ENCODE measurements around the gene FLT3LG.
"Not testable (repeated sequence)": the region's sequence is repeated elsewhere in the genome, so short reads cannot be mapped to it uniquely, and the experiment has no call there.

The FLT3LG gene

GRCh38 chr19:49441210-49441959 is 32.6 kb upstream of the FLT3LG start, which contains the start of gene SLC17A7:
SLC17A7 (minus strand) TSS chr19:49441527; CDS start chr19:49441379, 148 bp downstream.
- DNase-seq (ENCODE audit: low read depth) = no peak
- TF ChIP-seq CTCF (IDR thresholded peaks at IDR 0.05; ENCODE audit: low read length, missing control alignments) = no peak
- H3K4me3 ChIP-seq (replicated peaks; ENCODE audit: low read depth, low read length) = no peak within 1 kb of the TSS

GRCh38 chr19:49441960-49442350 is 32.1 kb upstream of the FLT3LG start:
- no peak overlapping the region for H3K4me3 ChIP-seq (replicated peaks; ENCODE audit: low read depth, low read length)
- DNase-seq (ENCODE audit: low read depth) = no peak

GRCh38 chr19:49442354-49442753 is 31.7 kb upstream of the FLT3LG start:
- TF ChIP-seq CTCF (IDR thresholded peaks at IDR 0.05; ENCODE audit: low read length, missing control alignments) = no peak
- DNase-seq (ENCODE audit: low read depth) = no peak

More at GRCh38 chr19:49441960-49442350, 32.1 kb upstream of the FLT3LG start:
- no peak for TF ChIP-seq CTCF (IDR thresholded peaks at IDR 0.05; ENCODE audit: low read length, missing control alignments)

GRCh38 chr19:49442771-49443365 is 31.1 kb upstream of the FLT3LG start:
- TF ChIP-seq CTCF (IDR thresholded peaks at IDR 0.05; ENCODE audit: low read length, missing control alignments) = no peak
- H3K4me3 ChIP-seq (replicated peaks; ENCODE audit: low read depth, low read length) = peak overlapping the region; percentile 66
- DNase-seq (ENCODE audit: low read depth) = peak; percentile 87

More at GRCh38 chr19:49442354-49442753, 31.7 kb upstream of the FLT3LG start:
- peak overlapping the region; percentile 66 for H3K4me3 ChIP-seq (replicated peaks; ENCODE audit: low read depth, low read length)

- TF ChIP-seq CTCF (IDR thresholded peaks at IDR 0.05; ENCODE audit: low read length, missing control alignments) = peak; percentile 70
Observed at GRCh38 chr19:49443366-49444099, 30.5 kb upstream of the FLT3LG start.

GRCh38 chr19:49444100-49444700 is 29.8 kb upstream of the FLT3LG start:
- not testable (repeated sequence) for H3K4me3 ChIP-seq (replicated peaks; ENCODE audit: low read depth, low read length); DNase-seq (ENCODE audit: low read depth)

More at GRCh38 chr19:49443366-49444099, 30.5 kb upstream of the FLT3LG start:
- H3K4me3 ChIP-seq (replicated peaks; ENCODE audit: low read depth, low read length) = peak overlapping the region; percentile 66
- DNase-seq (ENCODE audit: low read depth) = peak; percentile 96

- no peak for TF ChIP-seq CTCF (IDR thresholded peaks at IDR 0.05; ENCODE audit: low read length, missing control alignments)
- H3K4me3 ChIP-seq (replicated peaks; ENCODE audit: low read depth, low read length) = no peak overlapping the region
- DNase-seq (ENCODE audit: low read depth) = no peak
Observed at GRCh38 chr19:49445997-49446396, 28.0 kb upstream of the FLT3LG start.

Measured in fibroblast of pulmonary artery (primary cell).